Muscle of leg (tissue), 11 donors: Measurements from ENCODE around the gene FYB1. TPM values are rescaled to one million over a fixed set of nuclear protein-coding genes. Genes with fewer than 3 reads are reported as not detected.

Source experiments
- DNase-seq: peaks from one replicate; pipeline ENCODE4 v3.0.0; 2013
- H3K27ac ChIP-seq: one replicate; pipeline ENCODE4 v1.5.1; 2013; ENCODE audit warnings: mild to moderate bottlenecking, low read length, control low read depth
- H3K27me3 ChIP-seq: one replicate; pipeline ENCODE4 v1.6.1; 2013; ENCODE audit warnings: low read length; ENCODE audit not compliant: control insufficient read depth, insufficient read depth
- H3K36me3 ChIP-seq: one replicate; pipeline ENCODE4 v1.6.1; 2013; ENCODE audit warnings: low read length; ENCODE audit not compliant: control insufficient read depth, insufficient read depth
- H3K4me1 ChIP-seq: one replicate; pipeline ENCODE4 v1.6.1; 2013; ENCODE audit warnings: low read length; ENCODE audit not compliant: control insufficient read depth, insufficient read depth
- H3K4me3 ChIP-seq: one replicate; pipeline ENCODE4 v1.5.1; 2013; ENCODE audit warnings: low read length, control low read depth
- H3K9me3 ChIP-seq: replicated peaks from 2 replicates; pipeline ENCODE4 v1.6.1; 2013; ENCODE audit warnings: low read depth, low read length; ENCODE audit not compliant: control insufficient read depth
- WGBS: methylation state at CpG from one replicate; pipeline ENCODE4 v1.1.5; 2013; ENCODE audit warnings: missing lambda C conversion rate; ENCODE audit not compliant: insufficient coverage; 5-methylcytosine and 5-hydroxymethylcytosine counted together
- polyA plus RNA-seq, 8 donors: library from polyadenylated mRNA; unstranded; fragments of 120-200 nt; gene quantifications; one replicate each; pipeline versions ENCODE4 v1.2.1 to v1.2.3, GENCODE V29; 2013; ENCODE audit warnings: inconsistent platforms in 1 of 8, low replicate concordance in 1 of 8; ENCODE audit not compliant: insufficient read length in 8 of 8, insufficient read depth in 1 of 8
- total RNA-seq: library from RNA; stranded (reverse); fragments of 120-200 nt; gene quantifications from one replicate; pipeline ENCODE4 v1.2.4, GENCODE V29; 2013

The FYB1 gene
- total and polyA plus RNA-seq, 9 donors, result 1.4 to 3.0 (median 1.9) TPM

DNA sequence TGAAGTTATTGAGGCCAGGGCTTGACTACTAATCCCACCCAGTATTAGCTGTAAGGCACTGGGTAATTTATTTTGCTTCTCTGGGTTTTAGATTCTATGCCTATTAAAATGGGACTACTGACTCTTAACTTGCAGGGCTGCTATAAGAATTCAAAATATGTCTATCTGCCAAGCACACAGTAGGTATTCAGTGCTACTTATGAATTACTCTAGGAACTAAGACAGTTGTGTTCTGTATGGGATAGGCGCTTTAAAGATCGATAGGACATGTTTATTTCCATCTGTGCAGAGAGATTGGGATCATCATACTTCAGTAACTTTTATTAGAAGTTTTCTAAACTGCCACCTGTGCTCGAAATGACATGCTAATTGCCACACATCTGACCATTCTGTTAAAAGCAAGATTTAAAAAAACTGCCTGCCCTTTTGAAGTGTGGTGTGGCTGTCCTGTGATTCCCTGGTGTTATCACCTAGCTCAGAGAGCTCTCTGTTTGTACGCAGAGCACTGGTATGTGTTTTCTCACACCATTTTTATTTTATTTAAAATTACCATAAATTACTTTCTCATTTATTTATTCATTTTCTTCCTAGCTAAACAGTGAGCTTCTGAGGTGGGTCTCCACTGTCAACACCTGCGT is 58.7 kb downstream of the FYB1 start:
- Histone ChIP-seq H3K4me1 (no peaks in the 10 kb centered on the region), H3K36me3 (no peaks in the 10 kb centered on the region), H3K4me3 (no peak overlapping the region), H3K27me3 (no peaks in the 10 kb centered on the region), H3K27ac (no peak overlapping the region), H3K9me3 (no peaks in the 10 kb centered on the region)
- 100% methylated on average over 1 of the region's 5 CpGs for WGBS
- DNase-seq, result no peak

- Histone ChIP-seq H3K27ac (no peak overlapping the region), H3K36me3 (no peaks in the 10 kb centered on the region), H3K9me3 (no peaks in the 10 kb centered on the region), H3K4me3 (no peak overlapping the region), H3K27me3 (no peaks in the 10 kb centered on the region), H3K4me1 (no peaks in the 10 kb centered on the region)
- DNase-seq, result no peak
- WGBS, result 100% methylated on average over 1 of the region's 3 CpGs
Measured at GRCh38 chr5:39159811-39160490, 59.4 kb downstream of the FYB1 start.

GRCh38 chr5:39158786-39159185 is 60.6 kb downstream of the FYB1 start:
- H3K27me3 ChIP-seq, result no peaks in the 10 kb centered on the region
- H3K36me3 ChIP-seq, result no peaks in the 10 kb centered on the region
- no peak overlapping the region for H3K27ac ChIP-seq
- no peak overlapping the region for H3K4me3 ChIP-seq
- WGBS, result no CpG with 5 or more reads among the region's 2 CpGs
- DNase-seq, result no peak
- no peaks in the 10 kb centered on the region for H3K4me1 ChIP-seq
- H3K9me3 ChIP-seq, result no peaks in the 10 kb centered on the region

DNA sequence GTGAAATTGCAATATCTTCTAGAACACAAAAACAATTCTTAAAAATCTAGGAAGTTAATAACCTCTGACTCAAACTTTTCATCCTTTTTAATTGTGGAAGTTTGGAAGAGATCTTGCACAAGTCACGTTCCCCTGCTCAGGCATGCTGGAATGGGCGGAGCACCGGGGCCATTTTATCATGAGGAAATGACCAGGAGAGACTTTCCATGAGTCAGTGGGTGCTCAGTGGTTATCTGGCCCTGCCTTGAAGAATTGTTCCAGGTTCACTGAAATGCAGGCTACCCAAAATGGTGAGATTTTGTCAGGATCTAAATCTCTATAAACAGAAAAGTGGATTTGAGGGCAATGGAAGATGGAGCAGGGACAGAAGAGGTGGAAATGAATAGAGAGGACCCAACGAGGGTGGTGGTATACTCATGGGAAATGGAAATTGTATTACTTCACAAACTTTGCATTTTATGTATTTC is 61.2 kb downstream of the FYB1 start:
- no peak for DNase-seq
- Histone ChIP-seq H3K27ac (no peak overlapping the region), H3K9me3 (no peaks in the 10 kb centered on the region), H3K36me3 (no peaks in the 10 kb centered on the region), H3K4me3 (no peak overlapping the region), H3K27me3 (no peaks in the 10 kb centered on the region), H3K4me1 (no peaks in the 10 kb centered on the region)
- 85% methylated on average over 3 of the region's 4 CpGs for WGBS

- H3K27me3 ChIP-seq, result no peaks in the 10 kb centered on the region
- H3K9me3 ChIP-seq, result no peaks in the 10 kb centered on the region
- H3K4me3 ChIP-seq, result no peak overlapping the region
- no peak for DNase-seq
- H3K4me1 ChIP-seq, result no peaks in the 10 kb centered on the region
- H3K27ac ChIP-seq, result no peak overlapping the region
- H3K36me3 ChIP-seq, result no peaks in the 10 kb centered on the region
Measured at GRCh38 chr5:39157701-39158100, 61.7 kb downstream of the FYB1 start.

DNA sequence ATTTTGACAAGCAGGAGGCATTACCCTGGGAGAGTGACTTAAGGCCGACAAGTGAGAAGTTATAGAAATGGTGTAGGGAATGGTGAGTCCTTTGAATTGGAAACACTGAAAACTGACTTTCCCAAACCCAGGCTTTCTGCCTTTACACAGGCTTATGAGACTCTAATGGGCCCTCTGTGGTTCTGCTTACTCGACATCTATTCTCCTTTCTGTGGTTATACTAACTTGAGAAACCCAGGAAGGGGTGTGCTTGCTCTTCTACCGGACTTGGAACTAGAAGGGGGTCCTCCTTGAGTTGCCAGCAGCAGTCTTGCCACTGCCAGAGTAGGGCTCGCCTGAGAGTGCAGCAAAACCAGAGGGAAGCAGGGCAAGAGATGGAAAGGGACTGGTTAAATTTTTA is 63.3 kb downstream of the FYB1 start:
- 77% methylated on average over 2 of the region's 4 CpGs for WGBS
- no peak overlapping the region for H3K27ac ChIP-seq
- H3K9me3 ChIP-seq, result no peaks in the 10 kb centered on the region
- no peaks in the 10 kb centered on the region for H3K36me3 ChIP-seq
- DNase-seq, result no peak
- no peaks in the 10 kb centered on the region for H3K4me1 ChIP-seq
- no peak overlapping the region for H3K4me3 ChIP-seq
- no peaks in the 10 kb centered on the region for H3K27me3 ChIP-seq

- no peaks in the 10 kb centered on the region for H3K4me1 ChIP-seq
- WGBS, result no CpG with 5 or more reads among the region's 2 CpGs
- peak; percentile 34 for DNase-seq
Measured at GRCh38 chr5:39151745-39152144, 67.6 kb downstream of the FYB1 start.

DNA sequence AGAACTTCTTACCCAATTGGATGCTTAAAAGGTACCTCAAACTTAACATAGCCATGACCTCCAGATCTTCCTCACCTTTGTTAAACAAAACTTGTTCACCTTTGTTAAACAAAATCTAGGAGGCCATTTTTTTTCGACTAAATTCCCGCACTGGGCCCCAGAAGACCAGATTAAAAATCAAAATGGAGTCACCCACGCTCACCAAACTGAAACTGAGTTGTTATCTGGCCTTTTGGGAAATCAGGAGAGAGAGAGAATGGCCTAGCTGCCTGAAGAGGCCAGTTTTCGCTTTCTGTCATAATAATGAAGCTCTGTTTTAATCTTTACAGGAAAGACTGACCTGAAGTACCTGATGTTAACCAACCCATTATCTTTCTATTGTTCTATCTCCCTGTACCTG is 69.4 kb downstream of the FYB1 start:
- Histone ChIP-seq H3K4me3 (no peak overlapping the region), H3K9me3 (no peaks in the 10 kb centered on the region), H3K4me1 (no peaks in the 10 kb centered on the region), H3K27ac (no peak overlapping the region), H3K27me3 (no peaks in the 10 kb centered on the region), H3K36me3 (no peaks in the 10 kb centered on the region)
- WGBS, result 83% methylated on average over 1 of the region's 4 CpGs
- no peak for DNase-seq

More at GRCh38 chr5:39151745-39152144, 67.6 kb downstream of the FYB1 start:
- no peaks in the 10 kb centered on the region for H3K9me3 ChIP-seq
- H3K4me3 ChIP-seq, result no peak overlapping the region
- no peaks in the 10 kb centered on the region for H3K36me3 ChIP-seq
- no peak overlapping the region for H3K27ac ChIP-seq
- H3K27me3 ChIP-seq, result no peaks in the 10 kb centered on the region

DNA sequence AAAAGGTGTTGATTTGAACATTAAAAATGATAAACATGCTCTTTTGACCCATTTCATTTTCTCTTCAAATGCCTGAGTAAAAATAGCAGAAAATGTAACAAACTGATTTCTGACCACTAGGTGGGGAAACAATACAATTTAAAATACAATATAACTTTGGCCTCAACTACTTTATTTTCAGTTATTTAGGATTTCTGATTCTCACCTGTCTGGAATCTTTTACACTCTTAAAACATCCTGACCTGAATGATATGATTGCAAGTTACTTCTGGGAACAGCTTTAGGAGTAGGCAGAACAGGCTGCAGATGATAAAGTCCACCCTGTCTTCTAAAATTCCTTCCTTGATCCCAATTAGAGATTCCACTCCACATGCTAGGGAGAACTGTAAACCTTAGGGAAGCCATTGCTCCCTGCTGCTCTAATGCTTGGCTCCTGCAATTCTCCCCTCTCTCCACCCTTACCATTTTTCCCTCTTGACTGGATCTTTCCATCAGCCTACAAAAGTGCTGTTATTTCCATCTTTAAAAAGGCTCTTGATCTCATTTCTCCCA is 70.3 kb downstream of the FYB1 start:
- Histone ChIP-seq H3K4me1 (no peaks in the 10 kb centered on the region), H3K27ac (no peak overlapping the region), H3K27me3 (no peaks in the 10 kb centered on the region), H3K36me3 (no peaks in the 10 kb centered on the region), H3K4me3 (no peak overlapping the region), H3K9me3 (no peaks in the 10 kb centered on the region)
- DNase-seq, result peak; percentile 40

- 83% methylated on average over 1 of the region's 4 CpGs for WGBS
- Histone ChIP-seq H3K27ac (no peak overlapping the region), H3K27me3 (no peaks in the 10 kb centered on the region), H3K4me1 (no peaks in the 10 kb centered on the region), H3K36me3 (no peaks in the 10 kb centered on the region), H3K9me3 (no peaks in the 10 kb centered on the region), H3K4me3 (no peak overlapping the region)
- DNase-seq, result no peak
Measured at GRCh38 chr5:39146831-39147540, 72.4 kb downstream of the FYB1 start.
